HepG2 (cell line): ENCODE data around the gene THSD8. TPM values are rescaled to one million over a fixed set of nuclear protein-coding genes. Genes with fewer than 3 reads are reported as not detected.
A peak's percentile ranks its signal among the peaks of the same experiment; 100 is the strongest.

ENCODE experiments used
- ERF ChIP-seq: IDR thresholded peaks from 2 replicates; pipeline ENCODE4 v1.6.1; 2018; ENCODE audit warnings: missing biosample characterization, missing genetic modification reagents
- HNRNPH1 ChIP-seq: fragments of 200-400 bp; formaldehyde crosslinking; optimal IDR thresholded peaks from 2 replicates; pipeline ENCODE3; 2017; ENCODE audit warnings: mild to moderate bottlenecking, low read depth, low read length
- HNRNPL ChIP-seq: fragments of 200-400 bp; formaldehyde crosslinking; IDR thresholded peaks from 2 replicates; pipeline ENCODE4 v1.6.1; 2017; ENCODE audit warnings: mild to moderate bottlenecking, low read depth, low read length
- KAT8 ChIP-seq: IDR thresholded peaks from 2 replicates; pipeline ENCODE4 v1.6.1; 2016; ENCODE audit warnings: missing genetic modification reagents, missing compliant biosample characterization
- MATR3 ChIP-seq: sonication (generic); formaldehyde crosslinking; IDR thresholded peaks from 2 replicates; pipeline ENCODE4 v1.4.0; 2020; ENCODE audit warnings: missing genetic modification reagents
- MAX ChIP-seq: IDR thresholded peaks from 2 replicates; pipeline ENCODE4 v1.6.1; 2012; ENCODE audit warnings: inconsistent platforms
- POLR2G ChIP-seq: fragments of 200-400 bp; formaldehyde crosslinking; IDR thresholded peaks from 2 replicates; pipeline ENCODE4 v1.6.1; 2018; ENCODE audit warnings: mild to moderate bottlenecking, low read depth, low read length, moderate library complexity
- SATB2 ChIP-seq: sonication (generic); formaldehyde crosslinking; IDR thresholded peaks from 2 replicates; pipeline ENCODE4 v1.5.0; 2020; ENCODE audit warnings: missing genetic modification reagents
- SP5 ChIP-seq: IDR thresholded peaks from 2 replicates; pipeline ENCODE4 v1.6.1; 2016; ENCODE audit warnings: low read depth, borderline replicate concordance
- TEAD3 ChIP-seq: optimal IDR thresholded peaks from 2 replicates; pipeline ENCODE3; 2016; ENCODE audit warnings: borderline replicate concordance
- ZIK1 ChIP-seq: sonication (generic); formaldehyde crosslinking; IDR thresholded peaks from 2 replicates; pipeline ENCODE4 v1.5.0; 2020; ENCODE audit warnings: mild to moderate bottlenecking, low read depth, missing genetic modification reagents, borderline replicate concordance
- ZNF143 ChIP-seq: sonication (generic); formaldehyde crosslinking; IDR thresholded peaks from 2 replicates; pipeline ENCODE4 v1.4.0; 2020; ENCODE audit warnings: missing genetic modification reagents
- ZNF33B ChIP-seq: sonication (generic); formaldehyde crosslinking; IDR thresholded peaks from 2 replicates; pipeline ENCODE4 v1.5.1; 2020; ENCODE audit warnings: mild to moderate bottlenecking, missing genetic modification reagents
- ZNF460 ChIP-seq: sonication (generic); formaldehyde crosslinking; IDR thresholded peaks from 2 replicates; pipeline ENCODE4 v1.5.1; 2020; ENCODE audit warnings: missing genetic modification reagents, mild to moderate bottlenecking, borderline replicate concordance
- ZNF549 ChIP-seq: sonication (generic); formaldehyde crosslinking; IDR thresholded peaks from 2 replicates; pipeline ENCODE4 v1.5.0; 2020; ENCODE audit warnings: missing genetic modification reagents
- ZNF556 ChIP-seq: sonication (generic); formaldehyde crosslinking; IDR thresholded peaks from 2 replicates; pipeline ENCODE4 v1.4.0; 2020; ENCODE audit warnings: mild to moderate bottlenecking, missing genetic modification reagents, borderline replicate concordance
- ZNF777 ChIP-seq: sonication (generic); formaldehyde crosslinking; IDR thresholded peaks from 2 replicates; pipeline ENCODE4 v1.4.0; 2020; ENCODE audit warnings: missing genetic modification reagents
- ZNF878 ChIP-seq: sonication (generic); formaldehyde crosslinking; IDR thresholded peaks from 2 replicates; pipeline ENCODE4 v1.8.1; 2023; ENCODE audit warnings: mild to moderate bottlenecking, missing genetic modification reagents, moderate library complexity
- ZSCAN20 ChIP-seq: sonication (generic); formaldehyde crosslinking; IDR thresholded peaks from 2 replicates; pipeline ENCODE4 v1.4.0; 2020; ENCODE audit warnings: missing genetic modification reagents, mild to moderate bottlenecking, borderline replicate concordance
- polyA plus RNA-seq, 8 experiments: library from polyadenylated mRNA; depleted of rRNA in 3 of 8; stranded (reverse) in 7 of 8; unstranded in 1 of 8; fragments of >200 nt; fragmentation: Illumina TruSeq in 4 of 8; extraction: Trizol in 4 of 8; gene quantifications; 2 replicates each; pipeline versions ENCODE4 v1.2.1 to v1.2.3, GENCODE V29; 2011 to 2016; ENCODE audit warnings: low read depth in 4 of 8, missing spikeins in 1 of 8, mixed read lengths in 1 of 8; ENCODE audit not compliant: insufficient read depth in 1 of 8
- total RNA-seq, 5 experiments: library from RNA; depleted of rRNA; stranded (reverse); fragments of >200 nt; fragmentation: Illumina TruSeq; extraction: Trizol; gene quantifications; 2 replicates each; pipeline ENCODE4 v1.2.3, GENCODE V29; 2016; ENCODE audit warnings: low read depth in 1 of 5
- TF ChIP-seq, protein P1 (sequence below): sonication (generic); formaldehyde crosslinking; IDR thresholded peaks from 2 replicates; pipeline ENCODE4 v1.4.0; 2020; ENCODE audit warnings: mild to moderate bottlenecking, low read depth, missing genetic modification reagents
- TF ChIP-seq, protein P2 (sequence below): sonication (generic); formaldehyde crosslinking; conservative IDR thresholded peaks from 2 replicates; pipeline ENCODE4 v1.4.0; 2020; ENCODE audit warnings: missing genetic modification reagents
- TF ChIP-seq, protein P3 (sequence below): sonication (generic); formaldehyde crosslinking; conservative IDR thresholded peaks from 2 replicates; pipeline ENCODE4 v1.8.1; 2023; ENCODE audit warnings: missing genetic modification reagents

Gene THSD8
- total and polyA plus RNA-seq, 2 of the 13 experiments (the other 11 are each of a cell fraction or from before 2014, with no cell fraction given) = 4.8 to 14.9 TPM

DNA sequence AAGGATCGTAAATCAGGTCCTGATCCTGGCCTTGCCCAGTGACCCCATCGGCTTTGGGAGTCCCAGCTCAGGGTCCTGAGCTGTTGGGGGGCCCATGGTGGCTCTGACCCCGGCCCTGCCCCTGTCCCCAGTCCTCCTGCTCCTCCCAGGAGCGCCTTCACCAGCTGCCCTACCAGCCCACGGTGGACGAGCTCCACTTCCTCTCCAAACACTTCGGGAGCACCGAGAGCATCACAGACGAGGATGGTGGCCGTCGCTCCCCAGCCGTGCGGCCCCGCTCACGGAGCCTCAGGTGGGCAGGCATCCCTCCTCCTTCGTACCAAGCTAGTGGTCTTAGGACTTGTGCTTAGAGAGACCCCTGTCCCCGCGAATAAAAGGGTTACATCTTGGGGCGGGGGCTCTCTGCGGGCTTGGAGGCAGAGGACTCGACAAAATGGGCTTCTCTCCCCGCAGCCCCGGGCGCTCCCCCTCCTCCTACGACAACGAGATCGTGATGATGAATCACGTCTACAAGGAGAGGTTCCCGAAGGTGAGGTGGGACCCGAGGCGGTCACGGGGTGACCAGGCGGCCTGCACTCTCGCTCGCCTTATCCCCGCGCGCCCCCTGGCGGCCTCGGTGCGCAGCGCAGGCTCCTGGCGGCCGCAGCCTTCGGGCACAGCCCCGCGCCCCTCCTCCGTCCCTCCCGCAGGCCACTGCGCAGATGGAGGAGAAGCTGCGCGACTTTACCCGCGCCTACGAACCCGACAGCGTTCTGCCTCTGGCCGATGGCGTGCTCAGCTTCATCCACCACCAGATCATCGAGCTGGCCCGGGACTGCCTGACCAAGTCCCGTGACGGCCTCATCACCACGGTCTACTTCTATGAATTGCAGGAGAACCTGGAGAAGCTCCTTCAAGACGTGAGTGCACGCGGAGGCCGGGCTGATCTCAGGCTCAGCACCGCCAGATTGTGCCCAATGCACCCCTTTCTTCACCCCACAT lies 45.6 kb downstream of the THSD8 start (continued):
- peak; percentile 55; the same call in 1 of the 2 replicates for TF ChIP-seq ERF (CRISPR knock-in tag)
- TF ChIP-seq, protein P1, sequence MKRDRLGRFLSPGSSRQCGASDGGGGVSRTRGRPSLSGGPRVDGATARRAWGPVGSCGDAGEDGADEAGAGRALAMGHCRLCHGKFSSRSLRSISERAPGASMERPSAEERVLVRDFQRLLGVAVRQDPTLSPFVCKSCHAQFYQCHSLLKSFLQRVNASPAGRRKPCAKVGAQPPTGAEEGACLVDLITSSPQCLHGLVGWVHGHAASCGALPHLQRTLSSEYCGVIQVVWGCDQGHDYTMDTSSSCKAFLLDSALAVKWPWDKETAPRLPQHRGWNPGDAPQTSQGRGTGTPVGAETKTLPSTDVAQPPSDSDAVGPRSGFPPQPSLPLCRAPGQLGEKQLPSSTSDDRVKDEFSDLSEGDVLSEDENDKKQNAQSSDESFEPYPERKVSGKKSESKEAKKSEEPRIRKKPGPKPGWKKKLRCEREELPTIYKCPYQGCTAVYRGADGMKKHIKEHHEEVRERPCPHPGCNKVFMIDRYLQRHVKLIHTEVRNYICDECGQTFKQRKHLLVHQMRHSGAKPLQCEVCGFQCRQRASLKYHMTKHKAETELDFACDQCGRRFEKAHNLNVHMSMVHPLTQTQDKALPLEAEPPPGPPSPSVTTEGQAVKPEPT (CRISPR knock-in tag) = no peak
- TF ChIP-seq, protein P2, sequence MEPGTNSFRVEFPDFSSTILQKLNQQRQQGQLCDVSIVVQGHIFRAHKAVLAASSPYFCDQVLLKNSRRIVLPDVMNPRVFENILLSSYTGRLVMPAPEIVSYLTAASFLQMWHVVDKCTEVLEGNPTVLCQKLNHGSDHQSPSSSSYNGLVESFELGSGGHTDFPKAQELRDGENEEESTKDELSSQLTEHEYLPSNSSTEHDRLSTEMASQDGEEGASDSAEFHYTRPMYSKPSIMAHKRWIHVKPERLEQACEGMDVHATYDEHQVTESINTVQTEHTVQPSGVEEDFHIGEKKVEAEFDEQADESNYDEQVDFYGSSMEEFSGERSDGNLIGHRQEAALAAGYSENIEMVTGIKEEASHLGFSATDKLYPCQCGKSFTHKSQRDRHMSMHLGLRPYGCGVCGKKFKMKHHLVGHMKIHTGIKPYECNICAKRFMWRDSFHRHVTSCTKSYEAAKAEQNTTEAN (CRISPR knock-in tag) = no peak
- TF ChIP-seq MAX = no peak
- no peak for TF ChIP-seq ZSCAN20 (CRISPR knock-in tag)
- no peak for TF ChIP-seq ZNF878
- no peak for TF ChIP-seq TEAD3 (CRISPR knock-in tag)
- 0 out of 2 replicates have a peak, but pooled peaks have one; percentile 27 for TF ChIP-seq KAT8 (CRISPR knock-in tag)
- TF ChIP-seq, protein P3, sequence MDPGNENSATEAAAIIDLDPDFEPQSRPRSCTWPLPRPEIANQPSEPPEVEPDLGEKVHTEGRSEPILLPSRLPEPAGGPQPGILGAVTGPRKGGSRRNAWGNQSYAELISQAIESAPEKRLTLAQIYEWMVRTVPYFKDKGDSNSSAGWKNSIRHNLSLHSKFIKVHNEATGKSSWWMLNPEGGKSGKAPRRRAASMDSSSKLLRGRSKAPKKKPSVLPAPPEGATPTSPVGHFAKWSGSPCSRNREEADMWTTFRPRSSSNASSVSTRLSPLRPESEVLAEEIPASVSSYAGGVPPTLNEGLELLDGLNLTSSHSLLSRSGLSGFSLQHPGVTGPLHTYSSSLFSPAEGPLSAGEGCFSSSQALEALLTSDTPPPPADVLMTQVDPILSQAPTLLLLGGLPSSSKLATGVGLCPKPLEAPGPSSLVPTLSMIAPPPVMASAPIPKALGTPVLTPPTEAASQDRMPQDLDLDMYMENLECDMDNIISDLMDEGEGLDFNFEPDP (CRISPR knock-in tag) = no peak
- no peak for TF ChIP-seq POLR2G
- TF ChIP-seq HNRNPH1 = no peak
- no peak for TF ChIP-seq ZNF549 (CRISPR knock-in tag)
- TF ChIP-seq ZNF33B (CRISPR knock-in tag) = no peak
- TF ChIP-seq ZNF777 = peak; percentile 76
- no peak for TF ChIP-seq SATB2
- TF ChIP-seq ZNF460 (CRISPR knock-in tag) = no peak
- no peak for TF ChIP-seq ZIK1
- TF ChIP-seq SP5 (CRISPR knock-in tag) = no peak
- TF ChIP-seq ZNF143 = no peak
- TF ChIP-seq HNRNPL = no peak
- TF ChIP-seq MATR3 (CRISPR knock-in tag) = no peak
- TF ChIP-seq ZNF556 (CRISPR knock-in tag) = peak; percentile 55; the same call in 1 of the 2 replicates
